Neutrophil (primary cell): ENCODE results near the gene ING3.
"Not testable (repeated sequence)": the region's sequence is repeated elsewhere in the genome, so short reads cannot be mapped to it uniquely, and the experiment has no call there.

ENCODE experiments used
- H3K27ac ChIP-seq: fragments of 200-600 bp; sonication (generic); 2 replicates; pipeline ENCODE4 v1.5.1; 2016; ENCODE audit warnings: mild to moderate bottlenecking, moderate library complexity
- H3K27me3 ChIP-seq: fragments of 200-600 bp; sonication (generic); 2 replicates; pipeline ENCODE4 v1.6.0; 2016; ENCODE audit warnings: mild to moderate bottlenecking
- H3K36me3 ChIP-seq: fragments of 200-600 bp; sonication (generic); 2 replicates; pipeline ENCODE4 v1.5.1; 2017
- H3K4me1 ChIP-seq, 2 experiments: fragments of 200-600 bp in 1 of 2; sonication (generic) in 1 of 2; 1 replicate in 1 of 2; 2 replicates in 1 of 2; pipeline versions ENCODE4 v1.5.1 to v1.6.1; 2013 to 2016; ENCODE audit warnings: low read depth in 1 of 2, low read length in 1 of 2, mild to moderate bottlenecking in 1 of 2, moderate library complexity in 1 of 2; ENCODE audit not compliant: control insufficient read depth in 1 of 2, insufficient read depth in 1 of 2
- H3K4me3 ChIP-seq, 2 experiments: fragments of 200-600 bp in 1 of 2; sonication (generic) in 1 of 2; 1 replicate in 1 of 2; 2 replicates in 1 of 2; pipeline ENCODE4 v1.5.1; 2013 to 2016; ENCODE audit warnings: low read depth in 1 of 2, low read length in 1 of 2, mild to moderate bottlenecking in 1 of 2, moderate library complexity in 1 of 2
- H3K9me3 ChIP-seq: fragments of 200-600 bp; sonication (generic); 2 replicates; pipeline ENCODE4 v1.5.1; 2016
- CTCF ChIP-seq: fragments of 200-600 bp; sonication (generic); IDR thresholded peaks from 2 replicates; pipeline ENCODE4 v1.5.1; 2016; ENCODE audit warnings: antibody characterized with exemption

Gene ING3

DNA sequence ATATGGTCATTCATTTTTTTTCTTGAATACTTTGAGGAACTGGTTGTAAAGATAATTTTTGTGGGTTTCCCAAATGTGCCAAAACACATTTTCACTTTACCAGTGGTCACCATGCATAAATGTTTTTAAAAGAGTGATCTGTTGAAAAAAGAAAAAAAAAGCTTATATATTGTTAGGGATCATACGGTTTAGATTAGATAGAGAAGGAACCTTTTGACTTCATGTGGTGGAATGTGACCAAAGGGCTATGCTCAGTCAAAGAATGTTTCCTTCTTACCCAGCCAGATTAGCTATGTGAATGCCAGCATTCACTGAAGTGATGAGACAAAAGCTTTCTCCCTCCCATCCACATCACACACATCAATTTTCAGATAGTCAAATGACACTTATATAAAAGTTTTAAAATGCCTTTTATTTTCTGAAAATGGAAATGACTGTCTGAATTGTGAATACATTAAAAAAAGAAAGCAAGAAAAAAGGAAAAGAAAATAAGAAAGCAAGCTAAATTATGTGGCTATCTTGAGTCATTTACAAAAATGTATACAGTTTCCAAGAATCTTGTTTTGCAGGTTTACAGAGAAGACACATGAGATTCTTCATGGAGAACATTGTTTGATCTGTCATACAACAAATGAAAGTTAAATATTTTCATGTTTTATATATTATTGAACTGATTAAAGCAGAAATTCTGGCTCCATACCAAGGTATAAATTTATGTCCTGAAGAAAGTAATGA lies 29.4 kb downstream of the ING3 start:
- H3K27me3 ChIP-seq = no peaks in the 10 kb centered on the region
- no peak overlapping the region for H3K4me3 ChIP-seq
- H3K9me3 ChIP-seq = no peaks in the 10 kb centered on the region
- no peak for TF ChIP-seq CTCF
- H3K4me1 ChIP-seq = no peaks in the 10 kb centered on the region
- no peak overlapping the region for H3K27ac ChIP-seq
- H3K36me3 ChIP-seq = peaks cover 22% of the 10 kb centered on the region

- Histone ChIP-seq H3K4me1 (no peaks in the 10 kb centered on the region), H3K9me3 (no peaks in the 10 kb centered on the region), H3K27me3 (peaks cover under 1% of the 10 kb centered on the region), H3K27ac (no peak overlapping the region), H3K36me3 (peaks cover 10% of the 10 kb centered on the region), H3K4me3 (no peak overlapping the region)
- TF ChIP-seq CTCF = no peak
Measured at GRCh38 chr7:120981117-120981516, 30.5 kb downstream of the ING3 start.

- no peak overlapping the region for H3K27ac ChIP-seq
- peaks cover under 1% of the 10 kb centered on the region for H3K36me3 ChIP-seq
- no peaks in the 10 kb centered on the region for H3K9me3 ChIP-seq
- no peaks in the 10 kb centered on the region for H3K4me1 ChIP-seq
- peaks cover 6% of the 10 kb centered on the region for H3K27me3 ChIP-seq
- no peak overlapping the region for H3K4me3 ChIP-seq
- TF ChIP-seq CTCF = no peak
Measured at GRCh38 chr7:120981888-120982615, 31.5 kb downstream of the ING3 start.

DNA sequence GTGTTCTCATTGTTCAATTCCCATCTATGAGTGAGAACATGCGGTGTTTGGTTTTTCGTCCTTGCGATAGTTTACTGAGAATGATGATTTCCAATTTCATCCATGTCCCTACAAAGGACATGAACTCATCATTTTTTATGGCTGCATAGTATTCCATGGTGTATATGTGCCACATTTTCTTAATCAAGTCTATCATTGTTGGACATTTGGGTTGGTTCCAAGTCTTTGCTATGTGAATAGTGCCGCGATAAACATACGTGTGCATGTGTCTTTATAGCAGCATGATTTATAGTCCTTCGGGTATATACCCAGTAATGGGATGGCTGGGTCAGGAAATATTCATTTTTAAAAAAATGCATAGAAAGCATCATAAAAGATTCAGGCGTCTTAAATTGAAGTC lies 33.0 kb downstream of the ING3 start:
- not testable (repeated sequence) for H3K36me3 ChIP-seq, H3K4me3 ChIP-seq, H3K27ac ChIP-seq, H3K9me3 ChIP-seq
- H3K4me1 ChIP-seq = peaks cover 10% of the 10 kb centered on the region in 2 experiments
- peaks cover 16% of the 10 kb centered on the region for H3K27me3 ChIP-seq

GRCh38 chr7:120984406-120984805 lies 33.8 kb downstream of the ING3 start:
- Histone ChIP-seq H3K4me1 (peaks cover 15 to 18% of the 10 kb centered on the region in 2 experiments), H3K4me3 (no peak overlapping the region), H3K27ac (no peak overlapping the region), H3K27me3 (peaks cover 24% of the 10 kb centered on the region), H3K9me3 (no peaks in the 10 kb centered on the region), H3K36me3 (no peaks in the 10 kb centered on the region)
- TF ChIP-seq CTCF = no peak

GRCh38 chr7:120985130-120985758 lies 34.7 kb downstream of the ING3 start:
- H3K27ac ChIP-seq = no peak overlapping the region
- no peak for TF ChIP-seq CTCF
- peaks cover 15 to 20% of the 10 kb centered on the region in 2 experiments for H3K4me1 ChIP-seq
- H3K9me3 ChIP-seq = no peaks in the 10 kb centered on the region
- H3K27me3 ChIP-seq = peaks cover 32% of the 10 kb centered on the region
- H3K36me3 ChIP-seq = no peaks in the 10 kb centered on the region
- H3K4me3 ChIP-seq = no peak overlapping the region
